GM12878 (cell line): Measurements from ENCODE around the gene SLC9A3. TPM values are rescaled to one million over a fixed set of nuclear protein-coding genes. Genes with fewer than 3 reads are reported as not detected.

Source experiments
- ATAC-seq: fragments of 200-7000 bp; cut with Tn5 transposase; 3 replicates; pipeline ENCODE4 v1.9.1; 2020; ENCODE audit warnings: mild to moderate bottlenecking, moderate library complexity
- BruUV-seq: library from RNA; stranded (reverse); fragments of 400-500 nt; replicated peaks from 2 replicates; lab custom pipeline; 2021; lab: Mats Ljungman, UMichigan
- CTCF ChIA-PET: fragments of 300-600 bp; sonication (Branson Sonifier 250); formaldehyde crosslinking; extraction: SDS; loops from one replicate; lab custom pipeline; 2021; ENCODE audit warnings: inconsistent platforms; lab: Yijun Ruan, JAX
- POLR2A ChIA-PET: fragments of 350-600 bp; formaldehyde crosslinking; extraction: SDS; loops from one replicate; lab custom pipeline; 2021; ENCODE audit warnings: inconsistent platforms; lab: Charles Lee
- RAD21 ChIA-PET: fragments of 300-600 bp; sonication (Branson Sonifier 250); formaldehyde crosslinking; loops from one replicate; lab custom pipeline; 2023; ENCODE audit warnings: antibody characterized with exemption; ENCODE audit not compliant: unreplicated experiment; lab: Charles Lee
- SMC1A ChIA-PET: fragments of 300-600 bp; sonication (Branson Sonifier 250); formaldehyde crosslinking; loops from one replicate; lab custom pipeline; 2023; ENCODE audit not compliant: unreplicated experiment, uncharacterized antibody; lab: Charles Lee
- DNase-seq: peaks from one replicate; pipeline ENCODE4 v3.0.0-alpha.2; 2011; ENCODE audit warnings: low read depth, low spot score
- FAIRE-seq: peaks from 3 replicates; lab custom pipeline; 2011; peaks lifted over from hg19 to GRCh38; lab: Jason Lieb, UNC
- H2AFZ ChIP-seq: 2 replicates; pipeline ENCODE4 v1.6.0; 2011; ENCODE audit warnings: low read depth, low read length, control low read depth; ENCODE audit not compliant: control insufficient read depth
- H3K27ac ChIP-seq: 2 replicates; pipeline ENCODE4 v1.5.1; 2011; ENCODE audit warnings: control low read depth; ENCODE audit not compliant: control insufficient read depth, insufficient read depth
- H3K27me3 ChIP-seq, 2 experiments: replicated peaks in 1 of 2; 2 replicates each; pipeline versions ENCODE4 v1.6.0 to v1.6.1; 2011; ENCODE audit warnings: low read length in 1 of 2; ENCODE audit not compliant: control insufficient read depth in 2 of 2, insufficient read depth in 2 of 2
- H3K36me3 ChIP-seq, 2 experiments: 2 replicates each; pipeline ENCODE4 v1.5.1; 2011; ENCODE audit warnings: low read length in 1 of 2; ENCODE audit not compliant: control insufficient read depth in 2 of 2, insufficient read depth in 2 of 2
- H3K4me1 ChIP-seq: 2 replicates; pipeline ENCODE4 v1.6.1; 2011; ENCODE audit warnings: mild to moderate bottlenecking, low read length, moderate library complexity, mixed read lengths; ENCODE audit not compliant: control insufficient read depth, insufficient read depth
- H3K4me2 ChIP-seq: 2 replicates; pipeline ENCODE4 v1.6.0; 2011; ENCODE audit warnings: control low read depth; ENCODE audit not compliant: control insufficient read depth, insufficient read depth
- H3K4me3 ChIP-seq: fragments of 200-600 bp; sonication (generic); 2 replicates; pipeline ENCODE4 v1.5.1; 2016
- H3K79me2 ChIP-seq: 2 replicates; pipeline ENCODE4 v1.6.0; 2011; ENCODE audit warnings: low read length; ENCODE audit not compliant: control insufficient read depth, insufficient read depth
- H3K9ac ChIP-seq: 2 replicates; pipeline ENCODE4 v1.8.0; 2011; ENCODE audit warnings: low read length, control low read depth, mixed read lengths; ENCODE audit not compliant: control insufficient read depth, insufficient read depth
- H3K9me3 ChIP-seq: replicated peaks from 3 replicates; pipeline ENCODE4 v1.5.1; 2011; ENCODE audit warnings: mild to moderate bottlenecking, low read length; ENCODE audit not compliant: control insufficient read depth, insufficient read depth
- H4K20me1 ChIP-seq: 2 replicates; pipeline ENCODE4 v1.6.0; 2011; ENCODE audit not compliant: control insufficient read depth, insufficient read depth
- MYC ChIP-seq: IDR thresholded peaks from 2 replicates; pipeline ENCODE4 v1.6.1; 2011; ENCODE audit warnings: mild to moderate bottlenecking, low read length, moderate library complexity, inconsistent platforms; ENCODE audit not compliant: insufficient read depth, insufficient replicate concordance, insufficient read length, severe bottlenecking
- RB1 ChIP-seq: fragments of 450-650 bp; formaldehyde crosslinking; IDR thresholded peaks from 2 replicates; pipeline ENCODE4 v1.6.1; 2017; ENCODE audit warnings: mild to moderate bottlenecking, borderline replicate concordance
- RUNX3 ChIP-seq: IDR thresholded peaks from 2 replicates; pipeline ENCODE4 v1.6.1; 2012; ENCODE audit warnings: low read length, inconsistent platforms
- WGBS: methylation state at CpG from one replicate; pipeline ENCODE4 v1.1.6; 2016; ENCODE audit warnings: low lambda C conversion rate; ENCODE audit not compliant: insufficient replicate concordance, insufficient coverage; ENCODE audit errors: missing lambda C conversion rate; 5-methylcytosine and 5-hydroxymethylcytosine counted together
- in situ Hi-C: fragments of 300-500 bp; cut with MboI; formaldehyde crosslinking; loops from 9 replicates; pipeline ENCODE4 v1.14.3; 2018; ENCODE audit warnings: mixed read lengths
- intact Hi-C: fragments of 100-400 bp; cut with micrococcal nuclease; formaldehyde crosslinking; loops from one replicate; pipeline ENCODE4 v1.14.2; 2022; ENCODE audit not compliant: unreplicated experiment
- polyA plus RNA-seq, 11 experiments: library from polyadenylated mRNA; depleted of rRNA in 4 of 11; unstranded in 6 of 11; stranded (reverse) in 5 of 11; fragments of >200 nt; fragmentation: Nextera tagmentation in 4 of 11; fragmentation: Illumina TruSeq in 1 of 11; extraction: Ambion mirVana in 4 of 11; extraction: Trizol in 1 of 11; gene quantifications; 1 replicate in 1 of 11; 2 replicates in 10 of 11; pipeline versions ENCODE4 v1.2.1 to v1.2.3, GENCODE V29; 2011 to 2016; ENCODE audit warnings: inconsistent platforms in 2 of 11, missing spikeins in 2 of 11, low read depth in 1 of 11
- total RNA-seq, 4 experiments: library from RNA; depleted of rRNA in 3 of 4; stranded (reverse); fragments of >200 nt in 3 of 4; fragmentation: Illumina TruSeq in 1 of 4; extraction: Trizol in 1 of 4; gene quantifications; 2 replicates each; pipeline versions ENCODE4 v1.2.1 to v1.2.3, GENCODE V29; 2013 to 2021
- TF ChIP-seq, protein P1 (sequence below): IDR thresholded peaks from 2 replicates; pipeline ENCODE4 v1.6.1; 2011; ENCODE audit warnings: mild to moderate bottlenecking, low read depth, low read length, moderate library complexity; ENCODE audit not compliant: insufficient replicate concordance

Gene SLC9A3
- total and polyA plus RNA-seq, 10 of the 15 experiments (the other 5 are each of a cell fraction or from before 2014, with no cell fraction given): 0.04 to 5.2 (median 2.3) TPM; not detected in 1

DNA sequence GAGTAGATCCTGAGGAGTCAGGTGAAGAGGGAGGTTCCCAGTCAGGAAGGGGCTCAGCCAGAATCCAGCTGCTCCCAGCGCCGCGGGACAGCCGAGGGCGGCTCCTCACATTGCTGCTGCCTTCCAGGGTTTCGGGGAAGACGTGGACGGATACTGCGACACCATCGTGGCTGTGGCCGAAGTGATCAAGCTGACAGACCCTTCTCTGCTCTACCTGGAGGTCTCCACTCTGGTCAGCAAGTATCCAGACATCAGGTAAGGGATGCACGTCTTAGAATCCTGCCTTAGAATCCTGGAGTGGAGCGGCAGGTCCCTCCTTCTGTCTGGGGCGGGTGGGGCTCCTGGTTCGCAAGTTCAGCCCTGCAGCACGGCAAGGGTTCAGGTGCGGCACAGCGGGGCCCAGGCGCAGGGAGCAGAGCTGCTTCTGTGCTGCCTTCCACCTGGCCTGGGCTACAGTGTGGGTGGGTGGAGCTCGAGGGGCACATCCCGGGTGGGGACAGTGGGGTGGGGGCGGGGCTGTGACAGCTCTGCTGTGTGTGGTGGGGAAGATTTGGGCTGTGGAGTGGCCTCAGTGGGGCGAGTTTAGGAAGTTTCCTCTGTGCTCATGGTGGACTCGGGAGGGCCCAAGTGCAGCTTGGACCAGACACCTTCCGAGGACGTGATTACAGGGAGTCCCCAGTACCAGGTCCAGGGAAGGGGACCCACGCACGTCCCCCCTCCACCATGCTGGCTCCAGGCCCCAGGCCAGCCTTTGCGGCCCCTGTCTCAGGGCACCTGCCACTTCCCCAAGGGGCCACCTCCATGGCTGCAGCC is 58.5 kb downstream of the SLC9A3 start:
- WGBS: 94% methylated on average over 27 of the region's 29 CpGs
- no peak for ATAC-seq
- DNase-seq: no peak
- ChIA-PET RAD21 (no interaction called here), SMC1A (interaction anchor here (1.0 kb wide), 1 partner anchor 17 kb away, joined by 3 read pairs; no protein-coding TSS in a partner anchor), POLR2A (no interaction called here), CTCF (interaction anchor here (1.1 kb wide), 1 partner anchor 35 kb away, joined by 3 read pairs; no protein-coding TSS in a partner anchor)
- H3K4me1 ChIP-seq: no peaks in the 10 kb centered on the region
- intact Hi-C loops (no loop called here), in situ Hi-C loops (no loop called here)
- H3K9me3 ChIP-seq: no peaks in the 10 kb centered on the region; the same call in 2 of the 3 replicates
- TF ChIP-seq MYC: no peak
- TF ChIP-seq, protein P1, sequence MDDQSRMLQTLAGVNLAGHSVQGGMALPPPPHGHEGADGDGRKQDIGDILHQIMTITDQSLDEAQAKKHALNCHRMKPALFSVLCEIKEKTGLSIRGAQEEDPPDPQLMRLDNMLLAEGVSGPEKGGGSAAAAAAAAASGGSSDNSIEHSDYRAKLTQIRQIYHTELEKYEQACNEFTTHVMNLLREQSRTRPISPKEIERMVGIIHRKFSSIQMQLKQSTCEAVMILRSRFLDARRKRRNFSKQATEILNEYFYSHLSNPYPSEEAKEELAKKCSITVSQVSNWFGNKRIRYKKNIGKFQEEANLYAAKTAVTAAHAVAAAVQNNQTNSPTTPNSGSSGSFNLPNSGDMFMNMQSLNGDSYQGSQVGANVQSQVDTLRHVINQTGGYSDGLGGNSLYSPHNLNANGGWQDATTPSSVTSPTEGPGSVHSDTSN: no peak
- TF ChIP-seq RUNX3: no peak
- no peak for TF ChIP-seq RB1
- H3K36me3 ChIP-seq: peaks cover 16 to 17% of the 10 kb centered on the region in 2 experiments; a peak in 3 of 4 replicates
- FAIRE-seq: no peak
- H3K9ac ChIP-seq: no peak overlapping the region
- H2AFZ ChIP-seq: no peak overlapping the region
- H4K20me1 ChIP-seq: no peaks in the 10 kb centered on the region
- BruUV-seq: no TSS peak
- no peaks in the 10 kb centered on the region for H3K27me3 ChIP-seq
- no peak overlapping the region for H3K4me3 ChIP-seq
- peaks cover under 1% of the 10 kb centered on the region for H3K79me2 ChIP-seq
- no peak overlapping the region for H3K4me2 ChIP-seq
- H3K27ac ChIP-seq: no peak overlapping the region
